CD8-positive, alpha-beta memory T cell (primary cell): ENCODE data around the gene NHSL1. TPM values are rescaled to one million over a fixed set of nuclear protein-coding genes. Genes with fewer than 3 reads are reported as not detected.

Experiments used
- CTCF ChIA-PET: fragments of 350-600 bp; sonication (Branson Sonifier 250); formaldehyde crosslinking; loops from one replicate; lab custom pipeline; 2021; ENCODE audit warnings: antibody characterized with exemption; lab: Charles Lee
- POLR2A ChIA-PET: fragments of 350-600 bp; sonication (Branson Sonifier 250); formaldehyde crosslinking; loops from one replicate; lab custom pipeline; 2021; ENCODE audit warnings: antibody characterized with exemption; lab: Charles Lee
- DNase-seq, 5 donors: peaks; one replicate each; pipeline versions ENCODE4 v3.0.0 to v3.0.0-alpha.2; 2020 to 2022; ENCODE audit warnings: mixed read lengths in 1 of 5
- H3K27ac ChIP-seq: one replicate; pipeline ENCODE4 v1.7.0; 2013; ENCODE audit warnings: low read depth, mild to moderate bottlenecking, low read length, moderate library complexity
- H3K27me3 ChIP-seq: 2 replicates; pipeline ENCODE4 v1.7.0; 2013; ENCODE audit warnings: low read length, mild to moderate bottlenecking; ENCODE audit not compliant: insufficient read depth, poor library complexity, severe bottlenecking
- H3K36me3 ChIP-seq: 2 replicates; pipeline ENCODE4 v1.7.0; 2013; ENCODE audit warnings: mild to moderate bottlenecking, low read length, moderate library complexity; ENCODE audit not compliant: insufficient read depth
- H3K4me1 ChIP-seq: 2 replicates; pipeline ENCODE4 v1.7.0; 2013; ENCODE audit warnings: mild to moderate bottlenecking, low read length, moderate library complexity; ENCODE audit not compliant: insufficient read depth
- H3K4me3 ChIP-seq: 2 replicates; pipeline ENCODE4 v1.7.0; 2013; ENCODE audit warnings: mild to moderate bottlenecking, low read length
- H3K9me3 ChIP-seq: 2 replicates; pipeline ENCODE4 v1.7.0; 2013; ENCODE audit warnings: mild to moderate bottlenecking, low read length
- H3K27ac Mint-ChIP-seq, 8 donors: one replicate each; pipeline ENCODE4 v1.8.0; 2020 to 2021; ENCODE audit warnings: mixed read lengths in 8 of 8, mild to moderate bottlenecking in 6 of 8, inconsistent platforms in 3 of 8, moderate library complexity in 3 of 8
- H3K27me3 Mint-ChIP-seq, 2 donors: one replicate each; pipeline ENCODE4 v1.8.0; 2020 to 2021; ENCODE audit warnings: mixed read lengths in 2 of 2, mild to moderate bottlenecking in 1 of 2, moderate library complexity in 1 of 2
- H3K36me3 Mint-ChIP-seq, 3 donors: one replicate each; pipeline ENCODE4 v1.8.0; 2020 to 2021; ENCODE audit warnings: mixed read lengths in 3 of 3, inconsistent platforms in 1 of 3, mild to moderate bottlenecking in 1 of 3
- H3K4me1 Mint-ChIP-seq, 3 donors: one replicate each; pipeline ENCODE4 v1.8.0; 2020 to 2021; ENCODE audit warnings: mixed read lengths in 3 of 3, inconsistent platforms in 1 of 3, mild to moderate bottlenecking in 1 of 3
- H3K4me3 Mint-ChIP-seq, 7 donors: one replicate each; pipeline ENCODE4 v1.8.0; 2020 to 2021; ENCODE audit warnings: mixed read lengths in 7 of 7, mild to moderate bottlenecking in 6 of 7, moderate library complexity in 4 of 7, inconsistent platforms in 2 of 7
- H3K9me3 Mint-ChIP-seq, 5 donors: one replicate each; pipeline ENCODE4 v1.8.0; 2020 to 2022; ENCODE audit warnings: mixed read lengths in 5 of 5, mild to moderate bottlenecking in 3 of 5, moderate library complexity in 2 of 5, inconsistent platforms in 1 of 5
- polyA plus RNA-seq: library from polyadenylated mRNA; unstranded; fragments of 300-500 nt; fragmentation: Illumina TruSeq; gene quantifications from one replicate; pipeline ENCODE4 v1.2.3, GENCODE V29; 2021
- total RNA-seq, 2 experiments: library from RNA; stranded (reverse); gene quantifications; one replicate each; pipeline ENCODE4 v1.2.3, GENCODE V29; 2021

The NHSL1 gene
- total and polyA plus RNA-seq, 3 experiments from 2014 or later = 0.71 to 0.72 TPM; not detected in 1

GRCh38 chr6:138500867-138501446 is 1.7 kb upstream of the NHSL1 start:
- H3K27ac Mint-ChIP-seq = no peak overlapping the region
- CTCF ChIA-PET = interaction anchor here (2.3 kb wide), 1 partner anchor 8 kb away, joined by 7 read pairs; no protein-coding TSS in a partner anchor
- H3K27me3 Mint-ChIP-seq = peaks cover 11 to 30% of the 10 kb centered on the region in 2 donors
- H3K4me3 Mint-ChIP-seq = no peak overlapping the region
- no peak overlapping the region for H3K27ac ChIP-seq
- POLR2A ChIA-PET = no interaction called here
- no peaks in the 10 kb centered on the region for H3K27me3 ChIP-seq
- H3K9me3 Mint-ChIP-seq = no peaks in the 10 kb centered on the region
- no peaks in the 10 kb centered on the region for H3K36me3 ChIP-seq
- no peaks in the 10 kb centered on the region for H3K4me1 ChIP-seq
- H3K4me1 Mint-ChIP-seq = peaks cover 0 to 2% (median 0%) of the 10 kb centered on the region in 3 donors
- H3K36me3 Mint-ChIP-seq = no peaks in the 10 kb centered on the region
- H3K4me3 ChIP-seq = no peak overlapping the region
- H3K9me3 ChIP-seq = no peaks in the 10 kb centered on the region
- DNase-seq = no peak

- H3K4me3 Mint-ChIP-seq = no peak overlapping the region
- peaks cover 11 to 30% of the 10 kb centered on the region in 2 donors for H3K27me3 Mint-ChIP-seq
- no peak for DNase-seq
- H3K9me3 Mint-ChIP-seq = no peaks in the 10 kb centered on the region
- H3K4me3 ChIP-seq = no peak overlapping the region
- CTCF ChIA-PET = interaction anchor here (2.3 kb wide), 1 partner anchor 9 kb away, joined by 7 read pairs; no protein-coding TSS in a partner anchor
- no peaks in the 10 kb centered on the region for H3K4me1 ChIP-seq
- no peak overlapping the region for H3K27ac ChIP-seq
- POLR2A ChIA-PET = no interaction called here
- no peaks in the 10 kb centered on the region for H3K27me3 ChIP-seq
- H3K9me3 ChIP-seq = no peaks in the 10 kb centered on the region
- peaks cover 0 to 2% (median 0%) of the 10 kb centered on the region in 3 donors for H3K4me1 Mint-ChIP-seq
- H3K36me3 Mint-ChIP-seq = no peaks in the 10 kb centered on the region
- no peak overlapping the region for H3K27ac Mint-ChIP-seq
- no peaks in the 10 kb centered on the region for H3K36me3 ChIP-seq
Observed at GRCh38 chr6:138500045-138500665, 861 bp upstream of the NHSL1 start.

GRCh38 chr6:138498629-138499302 is 528 bp downstream of the NHSL1 start:
- H3K9me3 Mint-ChIP-seq = peaks cover 0 to under 1% (median 0%) of the 10 kb centered on the region in 5 donors
- ChIA-PET POLR2A (no interaction called here), CTCF (no interaction called here)
- no peak overlapping the region for H3K27ac Mint-ChIP-seq
- H3K27me3 ChIP-seq = no peaks in the 10 kb centered on the region
- no peak overlapping the region for H3K27ac ChIP-seq
- no peaks in the 10 kb centered on the region for H3K36me3 ChIP-seq
- H3K4me1 Mint-ChIP-seq = peaks cover 0 to 2% (median 0%) of the 10 kb centered on the region in 3 donors
- no peak for DNase-seq
- H3K36me3 Mint-ChIP-seq = no peaks in the 10 kb centered on the region
- H3K4me1 ChIP-seq = no peaks in the 10 kb centered on the region
- no peak overlapping the region for H3K4me3 Mint-ChIP-seq
- no peaks in the 10 kb centered on the region for H3K9me3 ChIP-seq
- H3K27me3 Mint-ChIP-seq = peaks cover 11 to 35% of the 10 kb centered on the region in 2 donors
- no peak overlapping the region for H3K4me3 ChIP-seq

GRCh38 chr6:138497286-138497685 is 2.0 kb downstream of the NHSL1 start:
- H3K36me3 ChIP-seq = no peaks in the 10 kb centered on the region
- H3K27me3 ChIP-seq = no peaks in the 10 kb centered on the region
- H3K9me3 ChIP-seq = no peaks in the 10 kb centered on the region
- Mint-ChIP-seq H3K4me1 (peaks cover 0 to 2% (median 0%) of the 10 kb centered on the region in 3 donors), H3K27me3 (peaks cover 7 to 34% of the 10 kb centered on the region in 2 donors), H3K27ac (no peak overlapping the region), H3K4me3 (no peak overlapping the region), H3K9me3 (peaks cover 0 to 2% (median 0%) of the 10 kb centered on the region in 5 donors), H3K36me3 (no peaks in the 10 kb centered on the region)
- CTCF ChIA-PET = no interaction called here
- no peak for DNase-seq
- H3K4me1 ChIP-seq = no peaks in the 10 kb centered on the region
- H3K4me3 ChIP-seq = no peak overlapping the region
- no peak overlapping the region for H3K27ac ChIP-seq
- POLR2A ChIA-PET = no interaction called here

DNA sequence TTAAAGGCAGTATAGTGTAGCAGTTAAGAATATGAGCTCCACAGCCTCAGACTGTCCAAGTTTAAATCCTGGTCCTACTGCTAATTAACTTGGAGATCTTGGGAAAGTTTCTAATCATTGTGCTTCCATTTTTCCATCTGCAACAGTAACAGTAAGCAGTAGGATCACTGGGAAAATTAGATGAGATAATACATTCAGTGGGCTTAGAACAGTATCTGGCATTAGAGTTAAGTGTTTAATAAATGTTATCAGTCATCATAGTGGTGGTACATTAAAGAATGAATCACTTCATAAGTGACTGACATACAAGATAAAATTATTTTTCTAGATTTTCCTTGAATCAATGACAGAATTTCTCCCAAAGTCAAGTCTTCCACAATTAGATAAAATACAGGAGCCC is 5.0 kb downstream of the NHSL1 start:
- Histone ChIP-seq H3K36me3 (no peaks in the 10 kb centered on the region), H3K27ac (no peak overlapping the region), H3K4me3 (no peak overlapping the region), H3K9me3 (no peaks in the 10 kb centered on the region), H3K27me3 (no peaks in the 10 kb centered on the region), H3K4me1 (no peaks in the 10 kb centered on the region)
- peaks cover 0 to under 1% (median 0%) of the 10 kb centered on the region in 3 donors for H3K4me1 Mint-ChIP-seq
- ChIA-PET CTCF (no interaction called here), POLR2A (no interaction called here)
- H3K27me3 Mint-ChIP-seq = peaks cover 7 to 38% of the 10 kb centered on the region in 2 donors
- H3K4me3 Mint-ChIP-seq = no peak overlapping the region
- H3K36me3 Mint-ChIP-seq = no peaks in the 10 kb centered on the region
- no peak for DNase-seq
- peaks cover 0 to 2% (median 0%) of the 10 kb centered on the region in 5 donors for H3K9me3 Mint-ChIP-seq
- H3K27ac Mint-ChIP-seq = no peak overlapping the region

GRCh38 chr6:138493413-138493812 is 5.9 kb downstream of the NHSL1 start:
- no peak overlapping the region for H3K4me3 ChIP-seq
- no peaks in the 10 kb centered on the region for H3K27me3 ChIP-seq
- no peaks in the 10 kb centered on the region for H3K4me1 ChIP-seq
- Mint-ChIP-seq H3K9me3 (peaks cover 0 to 2% (median 0%) of the 10 kb centered on the region in 5 donors), H3K4me3 (no peak overlapping the region), H3K4me1 (no peaks in the 10 kb centered on the region), H3K36me3 (no peaks in the 10 kb centered on the region), H3K27ac (no peak overlapping the region), H3K27me3 (peaks cover 4 to 44% of the 10 kb centered on the region in 2 donors)
- no peak for DNase-seq
- POLR2A ChIA-PET = no interaction called here
- no peaks in the 10 kb centered on the region for H3K36me3 ChIP-seq
- CTCF ChIA-PET = no interaction called here
- H3K27ac ChIP-seq = no peak overlapping the region
- no peaks in the 10 kb centered on the region for H3K9me3 ChIP-seq

DNA sequence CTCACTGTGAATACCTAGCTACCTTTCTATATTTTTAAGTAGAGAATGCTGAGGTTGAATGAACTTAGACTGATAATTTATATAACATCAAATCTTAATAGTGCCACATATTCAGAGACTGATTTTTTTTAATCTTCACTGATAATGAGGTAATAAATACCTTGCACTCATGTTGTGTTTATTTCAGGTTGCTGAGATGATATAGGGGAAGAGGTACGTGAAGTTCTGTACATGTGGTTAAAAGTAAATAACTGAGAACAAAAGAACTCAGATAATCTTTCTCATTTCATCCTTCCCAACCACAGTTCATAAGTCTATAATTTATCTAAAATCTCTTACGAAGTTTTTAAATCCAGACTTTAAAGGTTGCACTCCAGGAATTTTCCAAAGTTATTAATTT is 6.4 kb downstream of the NHSL1 start:
- no peaks in the 10 kb centered on the region for H3K36me3 Mint-ChIP-seq
- peaks cover under 1 to 39% of the 10 kb centered on the region in 2 donors for H3K27me3 Mint-ChIP-seq
- no peak overlapping the region for H3K27ac Mint-ChIP-seq
- ChIA-PET CTCF (no interaction called here), POLR2A (no interaction called here)
- Histone ChIP-seq H3K36me3 (no peaks in the 10 kb centered on the region), H3K27me3 (no peaks in the 10 kb centered on the region), H3K9me3 (no peaks in the 10 kb centered on the region), H3K27ac (no peak overlapping the region), H3K4me3 (no peak overlapping the region), H3K4me1 (no peaks in the 10 kb centered on the region)
- no peaks in the 10 kb centered on the region for H3K4me1 Mint-ChIP-seq
- H3K9me3 Mint-ChIP-seq = peaks cover 0 to 2% (median 0%) of the 10 kb centered on the region in 5 donors
- no peak overlapping the region for H3K4me3 Mint-ChIP-seq
- no peak for DNase-seq

DNA sequence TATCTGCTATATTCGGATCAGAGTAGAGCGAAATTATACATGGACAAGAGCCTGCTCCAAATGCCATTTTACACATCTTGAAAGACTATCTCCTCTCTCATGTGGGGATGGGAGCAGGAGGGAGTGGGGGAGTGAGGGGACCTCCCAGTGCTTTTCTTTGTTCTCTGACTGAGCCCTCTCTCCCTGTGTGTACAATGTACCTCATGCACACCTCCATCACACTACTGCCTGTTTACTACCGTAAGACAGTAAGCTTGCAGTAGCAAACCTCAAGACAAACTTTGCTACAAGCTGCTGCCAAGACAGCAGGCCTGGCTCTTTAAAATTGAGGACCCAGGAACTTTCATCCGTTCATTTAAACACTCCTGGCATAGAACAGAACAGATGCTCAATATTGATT is 7.2 kb downstream of the NHSL1 start:
- Mint-ChIP-seq H3K36me3 (no peaks in the 10 kb centered on the region), H3K4me1 (no peaks in the 10 kb centered on the region), H3K9me3 (peaks cover 0 to 2% (median 0%) of the 10 kb centered on the region in 5 donors), H3K27ac (peak overlapping the region in 1 of 8 donors; percentile 19), H3K27me3 (peaks cover 0 to 33% of the 10 kb centered on the region in 2 donors), H3K4me3 (no peak overlapping the region)
- no peak for DNase-seq
- no peaks in the 10 kb centered on the region for H3K4me1 ChIP-seq
- no peak overlapping the region for H3K27ac ChIP-seq
- no peaks in the 10 kb centered on the region for H3K27me3 ChIP-seq
- no peaks in the 10 kb centered on the region for H3K36me3 ChIP-seq
- no peak overlapping the region for H3K4me3 ChIP-seq
- CTCF ChIA-PET = no interaction called here
- POLR2A ChIA-PET = no interaction called here
- H3K9me3 ChIP-seq = no peaks in the 10 kb centered on the region
